Uterus (tissue), 2 donors: ENCODE results near the gene ZDHHC14.

ENCODE experiments used
- CTCF ChIP-seq, 4 experiments: fragments of 200-600 bp in 2 of 4; fragments of 450-650 bp in 2 of 4; sonication (generic) in 2 of 4; IDR thresholded peaks; one replicate each; pipeline ENCODE4 v1.5.1; 2016 to 2019; ENCODE audit warnings: antibody characterized with exemption in 4 of 4, mild to moderate bottlenecking in 2 of 4, moderate library complexity in 1 of 4
- POLR2A ChIP-seq, 2 donors: fragments of 450-650 bp; IDR thresholded peaks; one replicate each; pipeline ENCODE4 v1.6.1; 2016; ENCODE audit warnings: antibody characterized with exemption in 2 of 2, mild to moderate bottlenecking in 1 of 2, moderate library complexity in 1 of 2

DNA sequence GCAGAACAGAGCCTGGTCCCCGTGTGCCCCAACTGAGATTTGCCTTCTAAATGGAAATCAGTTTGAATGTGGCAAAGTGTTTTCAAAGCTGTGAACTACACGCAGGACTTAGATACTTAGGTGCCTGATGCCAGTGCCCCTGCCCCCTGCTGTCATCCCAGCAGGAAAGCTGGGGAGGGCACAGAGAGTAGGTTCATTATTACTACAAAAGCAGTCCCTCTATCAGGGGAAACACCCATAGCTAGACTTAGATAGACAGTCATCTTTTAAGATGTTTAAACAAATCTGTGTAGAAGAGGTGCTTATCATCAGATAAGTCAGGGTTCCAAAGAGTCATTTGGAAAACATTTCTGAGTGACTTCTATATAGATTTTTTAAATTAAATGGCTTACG lies 287.0 kb downstream of the ZDHHC14 start:
- TF ChIP-seq CTCF (IDR thresholded peaks at IDR 0.05) (no peak), POLR2A (IDR thresholded peaks at IDR 0.05) (no peak)
